ENCODE data around the gene SLC1A4. TPM values are rescaled to one million over a fixed set of nuclear protein-coding genes. Genes with fewer than 3 reads are reported as not detected.

SLC1A4 gene
- total RNA-seq, 2 donors from 2014 or later, result 1.7 to 8.0 TPM

- Mint-ChIP-seq H3K27ac (no peak overlapping the region), H3K4me1 (peaks cover 9% of the 10 kb centered on the region), H3K4me3 (no peak overlapping the region), H3K36me3 (ENCODE audit: low read depth) (peaks cover 3% of the 10 kb centered on the region), H3K27me3 (no peaks in the 10 kb centered on the region)
- DNase-seq (no peak), ATAC-seq (no peak)
- no peaks in the 10 kb centered on the region for H3K9me3 ChIP-seq (ENCODE audit: control insufficient read depth, low read length, poor library complexity, severe bottlenecking)
Observed at GRCh38 chr2:65044097-65044735, 55.0 kb downstream of the SLC1A4 start.

GRCh38 chr2:65045651-65046050, 56.5 kb downstream of the SLC1A4 start:
- Mint-ChIP-seq H3K4me3 (no peak overlapping the region), H3K27me3 (no peaks in the 10 kb centered on the region), H3K36me3 (ENCODE audit: low read depth) (peaks cover 3% of the 10 kb centered on the region), H3K27ac (no peak overlapping the region), H3K4me1 (peaks cover 1% of the 10 kb centered on the region)
- DNase-seq, result no peak
- H3K9me3 ChIP-seq (ENCODE audit: control insufficient read depth, low read length, poor library complexity, severe bottlenecking), result no peaks in the 10 kb centered on the region
- no peak for ATAC-seq

GRCh38 chr2:65046633-65047407, 57.6 kb downstream of the SLC1A4 start:
- no peak for ATAC-seq

GRCh38 chr2:65049010-65049639, 59.9 kb downstream of the SLC1A4 start:
- Mint-ChIP-seq H3K36me3 (ENCODE audit: low read depth) (peaks cover 7% of the 10 kb centered on the region), H3K27ac (no peak overlapping the region), H3K27me3 (no peaks in the 10 kb centered on the region), H3K4me1 (peaks cover 8% of the 10 kb centered on the region), H3K4me3 (no peak overlapping the region)
- no peaks in the 10 kb centered on the region for H3K9me3 ChIP-seq (ENCODE audit: control insufficient read depth, low read length, poor library complexity, severe bottlenecking)
- ATAC-seq, result no peak
- DNase-seq, result no peak

More at GRCh38 chr2:65046633-65047407, 57.6 kb downstream of the SLC1A4 start:
- Mint-ChIP-seq H3K4me1 (no peaks in the 10 kb centered on the region), H3K27me3 (no peaks in the 10 kb centered on the region), H3K4me3 (no peak overlapping the region), H3K36me3 (ENCODE audit: low read depth) (peaks cover 7% of the 10 kb centered on the region), H3K27ac (no peak overlapping the region)
- no peaks in the 10 kb centered on the region for H3K9me3 ChIP-seq (ENCODE audit: control insufficient read depth, low read length, poor library complexity, severe bottlenecking)
- no peak for DNase-seq

- ATAC-seq (no peak), DNase-seq (no peak)
- H3K4me1 Mint-ChIP-seq, result peaks cover 15% of the 10 kb centered on the region
- H3K27ac Mint-ChIP-seq, result no peak overlapping the region
- H3K36me3 Mint-ChIP-seq (ENCODE audit: low read depth), result peaks cover 4% of the 10 kb centered on the region
- no peaks in the 10 kb centered on the region for H3K9me3 ChIP-seq (ENCODE audit: control insufficient read depth, low read length, poor library complexity, severe bottlenecking)
- no peaks in the 10 kb centered on the region for H3K27me3 Mint-ChIP-seq
- H3K4me3 Mint-ChIP-seq, result no peak overlapping the region
Observed at GRCh38 chr2:65050931-65051330, 61.7 kb downstream of the SLC1A4 start.

- Mint-ChIP-seq H3K4me3 (peak overlapping the region; percentile 59), H3K27me3 (no peaks in the 10 kb centered on the region), H3K4me1 (peaks cover 28% of the 10 kb centered on the region), H3K36me3 (ENCODE audit: low read depth) (peaks cover 4% of the 10 kb centered on the region), H3K27ac (peak overlapping the region; percentile 56)
- no peaks in the 10 kb centered on the region for H3K9me3 ChIP-seq (ENCODE audit: control insufficient read depth, low read length, poor library complexity, severe bottlenecking)
- DNase-seq (no peak), ATAC-seq (no peak)
Observed at GRCh38 chr2:65053199-65053598, 64.0 kb downstream of the SLC1A4 start.

GRCh38 chr2:65054749-65055421, 65.7 kb downstream of the SLC1A4 start:
- H3K4me3 Mint-ChIP-seq, result peak overlapping the region; percentile 95
- H3K4me1 Mint-ChIP-seq, result peaks cover 36% of the 10 kb centered on the region
- no peaks in the 10 kb centered on the region for H3K27me3 Mint-ChIP-seq
- H3K36me3 Mint-ChIP-seq (ENCODE audit: low read depth), result peaks cover 4% of the 10 kb centered on the region
- no peak for DNase-seq
- no peaks in the 10 kb centered on the region for H3K9me3 ChIP-seq (ENCODE audit: control insufficient read depth, low read length, poor library complexity, severe bottlenecking)
- H3K27ac Mint-ChIP-seq, result peak overlapping the region; percentile 84
- ATAC-seq, result no peak

GRCh38 chr2:65055422-65056214, 66.4 kb downstream of the SLC1A4 start:
- Mint-ChIP-seq H3K36me3 (ENCODE audit: low read depth) (peaks cover 4% of the 10 kb centered on the region), H3K4me3 (peak overlapping the region; percentile 95), H3K27me3 (no peaks in the 10 kb centered on the region), H3K4me1 (peaks cover 38% of the 10 kb centered on the region), H3K27ac (peak overlapping the region; percentile 84)
- peak; percentile 55 for ATAC-seq
- peak; percentile 55 to 63 (median 58) for DNase-seq
- H3K9me3 ChIP-seq (ENCODE audit: control insufficient read depth, low read length, poor library complexity, severe bottlenecking), result no peaks in the 10 kb centered on the region

GRCh38 chr2:65056215-65057053, 67.2 kb downstream of the SLC1A4 start, which contains the start of gene CEP68:
CEP68 (plus strand) TSS chr2:65056416; CDS start chr2:65069445, 13,029 bp downstream.
- H3K27me3 Mint-ChIP-seq, result no peaks in the 10 kb centered on the region
- H3K4me3 Mint-ChIP-seq, result peak within 1 kb of the TSS; percentile 95
- DNase-seq (peak; percentile 90 to 94 (median 93)), ATAC-seq (peak; percentile 91)
- peak within 1 kb of the TSS; percentile 91 for H3K27ac Mint-ChIP-seq
- H3K9me3 ChIP-seq (ENCODE audit: control insufficient read depth, low read length, poor library complexity, severe bottlenecking), result no peaks in the 10 kb centered on the region
- peaks cover 40% of the 10 kb centered on the region for H3K4me1 Mint-ChIP-seq
- no peaks in the 10 kb centered on the region for H3K36me3 Mint-ChIP-seq (ENCODE audit: low read depth)

- peak overlapping the region; percentile 95 for H3K4me3 Mint-ChIP-seq
- DNase-seq, result no peak
Observed at GRCh38 chr2:65057054-65057375, 67.8 kb downstream of the SLC1A4 start.

GRCh38 chr2:65057391-65058052, 68.3 kb downstream of the SLC1A4 start:
- Mint-ChIP-seq H3K36me3 (ENCODE audit: low read depth) (no peaks in the 10 kb centered on the region), H3K4me1 (peaks cover 43% of the 10 kb centered on the region), H3K27ac (peak overlapping the region; percentile 91), H3K27me3 (no peaks in the 10 kb centered on the region), H3K4me3 (peak overlapping the region; percentile 95)
- DNase-seq, result peak in 2 of 3 donors; percentile 23 to 26
- ATAC-seq, result peak; percentile 59
- H3K9me3 ChIP-seq (ENCODE audit: control insufficient read depth, low read length, poor library complexity, severe bottlenecking), result no peaks in the 10 kb centered on the region

More at GRCh38 chr2:65057054-65057375, 67.8 kb downstream of the SLC1A4 start:
- peaks cover 43% of the 10 kb centered on the region for H3K4me1 Mint-ChIP-seq
- ATAC-seq, result no peak
- no peaks in the 10 kb centered on the region for H3K36me3 Mint-ChIP-seq (ENCODE audit: low read depth)
- no peaks in the 10 kb centered on the region for H3K9me3 ChIP-seq (ENCODE audit: control insufficient read depth, low read length, poor library complexity, severe bottlenecking)
- no peaks in the 10 kb centered on the region for H3K27me3 Mint-ChIP-seq
- peak overlapping the region; percentile 91 for H3K27ac Mint-ChIP-seq

Data from T-helper 17 cell (primary cell).